Keratinocyte (primary cell): ENCODE data around the gene CLBA1.

Source experiments
- EZH2 ChIP-seq: IDR thresholded peaks from one replicate; pipeline ENCODE4 v1.6.1; 2012; ENCODE audit warnings: inconsistent platforms, mild to moderate bottlenecking, low read length, moderate library complexity
- TF ChIP-seq, protein P1 (sequence below), 3 experiments: IDR thresholded peaks in 1 of 3; conservative IDR thresholded peaks in 1 of 3; optimal IDR thresholded peaks in 1 of 3; 2 replicates in 2 of 3; 3 replicates in 1 of 3; pipeline versions ENCODE3 to v1.5.1; 2011; ENCODE audit warnings: low read length in 3 of 3, mild to moderate bottlenecking in 3 of 3, moderate library complexity in 2 of 3, control low read depth in 1 of 3, inconsistent platforms in 1 of 3; ENCODE audit not compliant: insufficient read depth in 2 of 3; ENCODE audit errors: extremely low read depth in 1 of 3

DNA sequence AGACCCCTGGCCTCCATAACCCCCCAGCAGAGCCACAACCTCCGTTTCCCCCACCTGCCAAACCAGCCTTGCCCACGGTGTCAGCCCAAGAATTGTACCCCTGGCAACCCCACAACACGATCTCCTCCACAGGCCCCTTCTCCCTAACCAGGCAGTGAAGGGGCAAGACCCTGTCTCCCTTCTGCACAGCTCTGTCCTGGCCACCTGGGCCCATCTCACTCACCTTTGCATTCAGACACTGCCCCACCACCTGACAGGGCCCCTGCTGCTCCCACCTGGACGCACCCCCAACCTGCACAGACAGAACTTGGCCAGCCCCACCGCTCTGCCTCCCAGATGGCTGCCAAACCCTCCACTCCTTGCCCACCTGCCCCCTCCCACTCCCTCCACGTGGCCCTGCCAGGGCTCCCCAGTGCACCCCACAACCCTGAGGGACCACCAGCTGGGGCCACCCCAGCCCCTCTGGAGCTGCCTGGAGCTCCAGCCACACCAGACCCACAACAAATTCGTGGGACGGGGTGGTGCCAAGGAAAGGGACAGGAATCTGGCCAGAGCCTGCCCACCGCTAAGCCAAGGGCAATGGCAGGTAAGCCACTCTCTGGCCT lies 19.2 kb upstream of the CLBA1 start:
- TF ChIP-seq, protein P1, sequence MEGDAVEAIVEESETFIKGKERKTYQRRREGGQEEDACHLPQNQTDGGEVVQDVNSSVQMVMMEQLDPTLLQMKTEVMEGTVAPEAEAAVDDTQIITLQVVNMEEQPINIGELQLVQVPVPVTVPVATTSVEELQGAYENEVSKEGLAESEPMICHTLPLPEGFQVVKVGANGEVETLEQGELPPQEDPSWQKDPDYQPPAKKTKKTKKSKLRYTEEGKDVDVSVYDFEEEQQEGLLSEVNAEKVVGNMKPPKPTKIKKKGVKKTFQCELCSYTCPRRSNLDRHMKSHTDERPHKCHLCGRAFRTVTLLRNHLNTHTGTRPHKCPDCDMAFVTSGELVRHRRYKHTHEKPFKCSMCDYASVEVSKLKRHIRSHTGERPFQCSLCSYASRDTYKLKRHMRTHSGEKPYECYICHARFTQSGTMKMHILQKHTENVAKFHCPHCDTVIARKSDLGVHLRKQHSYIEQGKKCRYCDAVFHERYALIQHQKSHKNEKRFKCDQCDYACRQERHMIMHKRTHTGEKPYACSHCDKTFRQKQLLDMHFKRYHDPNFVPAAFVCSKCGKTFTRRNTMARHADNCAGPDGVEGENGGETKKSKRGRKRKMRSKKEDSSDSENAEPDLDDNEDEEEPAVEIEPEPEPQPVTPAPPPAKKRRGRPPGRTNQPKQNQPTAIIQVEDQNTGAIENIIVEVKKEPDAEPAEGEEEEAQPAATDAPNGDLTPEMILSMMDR (optimal IDR thresholded peaks at IDR 0.05 in 1 of 3, IDR thresholded peaks at IDR 0.05 in 1 of 3, conservative IDR thresholded peaks at IDR 0.05 in 1 of 3; ENCODE audit: extremely low read depth in 1 of 3, insufficient read depth in 2 of 3, low read length in 3 of 3) = no peak
- TF ChIP-seq EZH2 = no peak
